Activated T-helper 17 cell treated with anti-CD3 and anti-CD28 coated beads, Interleukin-2, amount 50 U/mL, for 72 hours (primary cell): ENCODE results near the gene CDC14A. TPM values are rescaled to one million over a fixed set of nuclear protein-coding genes. Genes with fewer than 3 reads are reported as not detected.

Experiments used
- ATAC-seq: fragments of 150-1000 bp; cut with Tn5 transposase; replicated peaks from 2 replicates; pipeline ENCODE4 v1.10.0; 2021; ENCODE audit warnings: mild to moderate bottlenecking, moderate library complexity
- H3K27ac Mint-ChIP-seq: one replicate; pipeline ENCODE4 v1.8.0; 2022; ENCODE audit warnings: mixed read lengths
- H3K27me3 Mint-ChIP-seq: one replicate; pipeline ENCODE4 v1.8.0; 2022; ENCODE audit warnings: mixed read lengths
- H3K36me3 Mint-ChIP-seq: one replicate; pipeline ENCODE4 v1.8.0; 2022; ENCODE audit warnings: low read depth, mild to moderate bottlenecking, mixed read lengths
- H3K4me1 Mint-ChIP-seq: one replicate; pipeline ENCODE4 v1.8.0; 2022; ENCODE audit warnings: mixed read lengths
- H3K4me3 Mint-ChIP-seq: one replicate; pipeline ENCODE4 v1.8.0; 2022; ENCODE audit warnings: mild to moderate bottlenecking, mixed read lengths
- H3K9me3 Mint-ChIP-seq: one replicate; pipeline ENCODE4 v1.8.0; 2022; ENCODE audit warnings: mixed read lengths
- total RNA-seq, 2 donors: library from RNA; stranded (reverse); gene quantifications; one replicate each; pipeline ENCODE4 v1.2.3, GENCODE V29; 2022

Gene CDC14A
- total RNA-seq, 2 donors from 2014 or later = 21.0 to 31.0 TPM

GRCh38 chr1:100530880-100531487 is 178.7 kb downstream of the CDC14A start:
- Mint-ChIP-seq H3K36me3 (no peaks in the 10 kb centered on the region), H3K27me3 (peaks cover 8% of the 10 kb centered on the region), H3K9me3 (no peaks in the 10 kb centered on the region), H3K27ac (peak overlapping the region; percentile 42), H3K4me3 (peak overlapping the region; percentile 4), H3K4me1 (peaks cover 19% of the 10 kb centered on the region)
- ATAC-seq = peak; percentile 93

GRCh38 chr1:100532645-100533044 is 180.3 kb downstream of the CDC14A start:
- peaks cover 28% of the 10 kb centered on the region for H3K4me1 Mint-ChIP-seq
- ATAC-seq = no peak
- no peaks in the 10 kb centered on the region for H3K36me3 Mint-ChIP-seq
- no peak overlapping the region for H3K27ac Mint-ChIP-seq
- H3K4me3 Mint-ChIP-seq = no peak overlapping the region
- no peaks in the 10 kb centered on the region for H3K9me3 Mint-ChIP-seq
- peaks cover 18% of the 10 kb centered on the region for H3K27me3 Mint-ChIP-seq

- ATAC-seq = no peak
- Mint-ChIP-seq H3K9me3 (no peaks in the 10 kb centered on the region), H3K4me1 (peaks cover 28% of the 10 kb centered on the region), H3K27me3 (peaks cover 29% of the 10 kb centered on the region), H3K36me3 (no peaks in the 10 kb centered on the region), H3K4me3 (no peak overlapping the region), H3K27ac (no peak overlapping the region)
Measured at GRCh38 chr1:100535264-100535663, 183.0 kb downstream of the CDC14A start.

- Mint-ChIP-seq H3K27ac (no peak overlapping the region), H3K4me3 (no peak overlapping the region), H3K27me3 (peaks cover 32% of the 10 kb centered on the region), H3K9me3 (no peaks in the 10 kb centered on the region), H3K4me1 (peaks cover 23% of the 10 kb centered on the region), H3K36me3 (no peaks in the 10 kb centered on the region)
- peak; percentile 49 for ATAC-seq
Measured at GRCh38 chr1:100536031-100536430, 183.7 kb downstream of the CDC14A start.

GRCh38 chr1:100538913-100539835 is 186.9 kb downstream of the CDC14A start:
- H3K9me3 Mint-ChIP-seq = no peaks in the 10 kb centered on the region
- no peaks in the 10 kb centered on the region for H3K36me3 Mint-ChIP-seq
- H3K4me1 Mint-ChIP-seq = peaks cover 16% of the 10 kb centered on the region
- H3K4me3 Mint-ChIP-seq = peak overlapping the region; percentile 73
- peaks cover 40% of the 10 kb centered on the region for H3K27me3 Mint-ChIP-seq
- peak; percentile 56 for ATAC-seq
- H3K27ac Mint-ChIP-seq = no peak overlapping the region

GRCh38 chr1:100539836-100540536 is 187.7 kb downstream of the CDC14A start:
- peaks cover 38% of the 10 kb centered on the region for H3K27me3 Mint-ChIP-seq
- no peaks in the 10 kb centered on the region for H3K9me3 Mint-ChIP-seq
- H3K4me3 Mint-ChIP-seq = peak overlapping the region; percentile 73

GRCh38 chr1:100542285-100542684 is 190.0 kb downstream of the CDC14A start:
- no peaks in the 10 kb centered on the region for H3K9me3 Mint-ChIP-seq
- no peak overlapping the region for H3K4me3 Mint-ChIP-seq
- H3K4me1 Mint-ChIP-seq = peaks cover 6% of the 10 kb centered on the region
- ATAC-seq = no peak
- H3K27ac Mint-ChIP-seq = peak overlapping the region; percentile 28
- no peaks in the 10 kb centered on the region for H3K36me3 Mint-ChIP-seq
- H3K27me3 Mint-ChIP-seq = peaks cover 25% of the 10 kb centered on the region

More at GRCh38 chr1:100539836-100540536, 187.7 kb downstream of the CDC14A start:
- peaks cover 16% of the 10 kb centered on the region for H3K4me1 Mint-ChIP-seq
- peak; percentile 44 for ATAC-seq
- H3K27ac Mint-ChIP-seq = no peak overlapping the region
- no peaks in the 10 kb centered on the region for H3K36me3 Mint-ChIP-seq

- peak; percentile 71 for ATAC-seq
- peaks cover 13% of the 10 kb centered on the region for H3K27me3 Mint-ChIP-seq
- peaks cover 5% of the 10 kb centered on the region for H3K4me1 Mint-ChIP-seq
- H3K27ac Mint-ChIP-seq = no peak overlapping the region
- no peaks in the 10 kb centered on the region for H3K9me3 Mint-ChIP-seq
- no peaks in the 10 kb centered on the region for H3K36me3 Mint-ChIP-seq
- no peak overlapping the region for H3K4me3 Mint-ChIP-seq
Measured at GRCh38 chr1:100543640-100544039, 191.3 kb downstream of the CDC14A start.

- H3K4me1 Mint-ChIP-seq = peaks cover 5% of the 10 kb centered on the region
- no peaks in the 10 kb centered on the region for H3K9me3 Mint-ChIP-seq
- ATAC-seq = no peak
- H3K36me3 Mint-ChIP-seq = no peaks in the 10 kb centered on the region
- peaks cover 17% of the 10 kb centered on the region for H3K27me3 Mint-ChIP-seq
- H3K27ac Mint-ChIP-seq = no peak overlapping the region
- H3K4me3 Mint-ChIP-seq = no peak overlapping the region
Measured at GRCh38 chr1:100544791-100545190, 192.5 kb downstream of the CDC14A start.

- H3K27ac Mint-ChIP-seq = no peak overlapping the region
- peaks cover 9% of the 10 kb centered on the region for H3K9me3 Mint-ChIP-seq
- peaks cover 20% of the 10 kb centered on the region for H3K27me3 Mint-ChIP-seq
- ATAC-seq = no peak
- peaks cover 5% of the 10 kb centered on the region for H3K4me1 Mint-ChIP-seq
- no peak overlapping the region for H3K4me3 Mint-ChIP-seq
- no peaks in the 10 kb centered on the region for H3K36me3 Mint-ChIP-seq
Measured at GRCh38 chr1:100545855-100546254, 193.5 kb downstream of the CDC14A start.

GRCh38 chr1:100552031-100552430 is 199.7 kb downstream of the CDC14A start:
- Mint-ChIP-seq H3K4me1 (no peaks in the 10 kb centered on the region), H3K36me3 (no peaks in the 10 kb centered on the region), H3K4me3 (no peak overlapping the region), H3K27me3 (peaks cover 21% of the 10 kb centered on the region), H3K27ac (no peak overlapping the region), H3K9me3 (peaks cover 40% of the 10 kb centered on the region)
- no peak for ATAC-seq

GRCh38 chr1:100552922-100553321 is 200.6 kb downstream of the CDC14A start:
- Mint-ChIP-seq H3K4me3 (no peak overlapping the region), H3K27ac (no peak overlapping the region), H3K36me3 (no peaks in the 10 kb centered on the region), H3K27me3 (peaks cover 24% of the 10 kb centered on the region), H3K9me3 (peaks cover 48% of the 10 kb centered on the region), H3K4me1 (no peaks in the 10 kb centered on the region)
- no peak for ATAC-seq

GRCh38 chr1:100556181-100556580 is 203.9 kb downstream of the CDC14A start:
- no peak overlapping the region for H3K4me3 Mint-ChIP-seq
- no peak for ATAC-seq
- peaks cover 12% of the 10 kb centered on the region for H3K27me3 Mint-ChIP-seq
- peaks cover 39% of the 10 kb centered on the region for H3K9me3 Mint-ChIP-seq
- no peaks in the 10 kb centered on the region for H3K4me1 Mint-ChIP-seq
- no peaks in the 10 kb centered on the region for H3K36me3 Mint-ChIP-seq
- H3K27ac Mint-ChIP-seq = no peak overlapping the region

GRCh38 chr1:100556925-100557605 is 204.8 kb downstream of the CDC14A start:
- Mint-ChIP-seq H3K36me3 (no peaks in the 10 kb centered on the region), H3K4me3 (no peak overlapping the region), H3K9me3 (peaks cover 38% of the 10 kb centered on the region), H3K27ac (no peak overlapping the region), H3K4me1 (no peaks in the 10 kb centered on the region), H3K27me3 (peaks cover 12% of the 10 kb centered on the region)
- ATAC-seq = no peak
